ENCODE results near the gene HIVEP3.

GRCh38 chr1:41538741-41539417 is 379.8 kb downstream of the HIVEP3 start:
- TF ChIP-seq CTCF (IDR thresholded peaks at IDR 0.05) (no peak), MXI1 (IDR thresholded peaks at IDR 0.05; ENCODE audit: low read depth, low read length) (no peak), RAD21 (IDR thresholded peaks at IDR 0.05; ENCODE audit: low read length) (no peak), POLR2AphosphoS5 (IDR thresholded peaks at IDR 0.05; ENCODE audit: low read depth, low read length) (no peak)
